ENCODE data around the gene FAM184A.

DNA sequence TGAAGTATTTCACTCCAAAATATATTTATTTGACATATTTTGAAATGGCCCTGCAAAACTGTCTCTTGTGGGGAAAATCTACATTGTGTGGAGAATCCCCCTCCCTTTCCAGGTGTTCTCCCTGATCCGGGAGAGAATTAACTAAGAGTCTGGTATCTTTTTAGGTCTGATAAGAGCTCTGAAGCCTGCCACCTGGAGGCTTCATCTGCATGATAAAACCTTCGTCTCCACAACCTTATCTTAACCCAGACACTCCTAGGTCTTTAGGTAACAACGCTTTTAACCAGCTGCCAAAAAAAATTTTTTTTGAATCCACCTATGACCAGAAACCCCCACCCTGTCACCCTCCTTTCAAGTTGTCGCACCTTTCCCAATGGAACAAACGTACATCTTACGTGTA is 43.0 kb downstream of the FAM184A start:
- TF ChIP-seq, protein P1, sequence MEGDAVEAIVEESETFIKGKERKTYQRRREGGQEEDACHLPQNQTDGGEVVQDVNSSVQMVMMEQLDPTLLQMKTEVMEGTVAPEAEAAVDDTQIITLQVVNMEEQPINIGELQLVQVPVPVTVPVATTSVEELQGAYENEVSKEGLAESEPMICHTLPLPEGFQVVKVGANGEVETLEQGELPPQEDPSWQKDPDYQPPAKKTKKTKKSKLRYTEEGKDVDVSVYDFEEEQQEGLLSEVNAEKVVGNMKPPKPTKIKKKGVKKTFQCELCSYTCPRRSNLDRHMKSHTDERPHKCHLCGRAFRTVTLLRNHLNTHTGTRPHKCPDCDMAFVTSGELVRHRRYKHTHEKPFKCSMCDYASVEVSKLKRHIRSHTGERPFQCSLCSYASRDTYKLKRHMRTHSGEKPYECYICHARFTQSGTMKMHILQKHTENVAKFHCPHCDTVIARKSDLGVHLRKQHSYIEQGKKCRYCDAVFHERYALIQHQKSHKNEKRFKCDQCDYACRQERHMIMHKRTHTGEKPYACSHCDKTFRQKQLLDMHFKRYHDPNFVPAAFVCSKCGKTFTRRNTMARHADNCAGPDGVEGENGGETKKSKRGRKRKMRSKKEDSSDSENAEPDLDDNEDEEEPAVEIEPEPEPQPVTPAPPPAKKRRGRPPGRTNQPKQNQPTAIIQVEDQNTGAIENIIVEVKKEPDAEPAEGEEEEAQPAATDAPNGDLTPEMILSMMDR (IDR thresholded peaks at IDR 0.05) = no peak
- no peak for TF ChIP-seq POLR2AphosphoS5 (IDR thresholded peaks at IDR 0.05)

Data from esophagus muscularis mucosa (tissue), 3 donors.